Stimulated activated CD8-positive, alpha-beta memory T cell treated with anti-CD3 and anti-CD28 coated beads, Interleukin-7, amount 100 ng/mL, for 48 hours (primary cell): Measurements from ENCODE around the gene ZBTB46.
"Not testable (repeated sequence)": the region's sequence is repeated elsewhere in the genome, so short reads cannot be mapped to it uniquely, and the experiment has no call there.

Experiments
- DNase-seq, 2 donors: peaks; one replicate each; pipeline ENCODE4 v3.0.0-alpha.2; 2020; ENCODE audit warnings: low read depth in 1 of 2; ENCODE audit errors: extremely low read depth in 1 of 2

Gene ZBTB46

DNA sequence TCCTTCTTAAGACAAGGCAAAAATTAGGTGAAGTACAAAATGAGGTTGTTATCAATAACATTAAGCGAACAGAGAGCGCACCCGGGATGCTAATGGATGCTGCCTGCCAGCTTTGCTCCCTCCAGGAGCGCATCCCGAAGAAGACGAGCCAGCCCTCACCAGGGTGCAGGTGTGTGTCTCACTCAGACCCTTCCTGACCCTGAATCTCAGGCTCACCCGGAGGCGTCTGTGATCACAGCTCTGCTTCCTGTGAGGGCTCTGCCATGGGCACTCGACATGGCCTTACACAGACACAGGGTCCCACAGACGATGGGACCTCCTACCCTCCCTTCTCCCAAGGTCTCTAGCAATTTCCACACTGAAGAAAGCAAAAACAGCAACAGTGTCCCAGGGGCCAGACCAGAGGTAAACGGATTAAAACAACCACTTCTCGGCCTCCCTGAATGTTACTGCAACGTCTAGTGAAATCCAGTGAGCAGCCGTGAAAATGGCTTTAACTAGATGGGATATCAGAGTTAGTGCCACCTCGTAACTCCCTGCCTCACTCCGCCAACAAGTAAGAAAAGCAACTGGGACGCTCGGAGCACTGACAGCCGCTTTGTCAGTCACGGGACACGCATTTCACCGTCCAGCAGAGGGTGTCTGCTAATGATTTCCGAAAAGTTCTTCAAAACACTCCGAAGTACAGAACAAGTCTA lies 11.7 kb downstream of the ZBTB46 start:
- DNase-seq, result no peak

DNA sequence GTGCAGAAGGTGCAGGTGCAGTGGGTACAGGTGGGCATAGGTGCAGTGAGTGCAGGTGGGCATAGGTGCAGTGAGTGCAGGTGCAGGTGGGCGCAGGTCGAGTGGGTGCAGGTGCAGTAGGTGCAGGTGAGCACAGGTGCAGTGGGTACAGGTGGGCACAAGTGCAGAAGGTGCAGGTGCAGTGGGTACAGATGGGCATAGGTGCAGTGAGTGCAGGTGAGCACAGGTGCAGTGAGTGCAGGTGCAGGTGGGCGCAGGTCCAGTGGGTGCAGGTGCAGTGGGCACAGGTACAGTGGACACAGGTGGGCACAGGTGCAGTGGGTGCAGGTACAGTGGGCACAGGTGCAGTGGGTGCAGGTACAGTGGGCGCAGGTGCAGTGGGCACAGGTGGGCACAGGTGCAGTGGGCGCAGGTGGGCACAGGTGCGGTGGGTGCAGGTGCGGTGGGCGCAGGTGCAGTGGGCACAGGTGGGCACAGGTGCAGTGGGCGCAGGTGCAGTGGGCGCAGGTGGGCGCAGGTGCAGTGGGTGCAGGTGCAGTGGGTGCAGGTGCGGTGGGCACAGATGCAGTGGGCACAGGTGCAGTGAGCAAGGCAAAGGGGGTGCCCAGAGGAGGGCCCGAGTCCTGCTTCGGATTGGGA lies 15.3 kb downstream of the ZBTB46 start:
- no peak for DNase-seq

DNA sequence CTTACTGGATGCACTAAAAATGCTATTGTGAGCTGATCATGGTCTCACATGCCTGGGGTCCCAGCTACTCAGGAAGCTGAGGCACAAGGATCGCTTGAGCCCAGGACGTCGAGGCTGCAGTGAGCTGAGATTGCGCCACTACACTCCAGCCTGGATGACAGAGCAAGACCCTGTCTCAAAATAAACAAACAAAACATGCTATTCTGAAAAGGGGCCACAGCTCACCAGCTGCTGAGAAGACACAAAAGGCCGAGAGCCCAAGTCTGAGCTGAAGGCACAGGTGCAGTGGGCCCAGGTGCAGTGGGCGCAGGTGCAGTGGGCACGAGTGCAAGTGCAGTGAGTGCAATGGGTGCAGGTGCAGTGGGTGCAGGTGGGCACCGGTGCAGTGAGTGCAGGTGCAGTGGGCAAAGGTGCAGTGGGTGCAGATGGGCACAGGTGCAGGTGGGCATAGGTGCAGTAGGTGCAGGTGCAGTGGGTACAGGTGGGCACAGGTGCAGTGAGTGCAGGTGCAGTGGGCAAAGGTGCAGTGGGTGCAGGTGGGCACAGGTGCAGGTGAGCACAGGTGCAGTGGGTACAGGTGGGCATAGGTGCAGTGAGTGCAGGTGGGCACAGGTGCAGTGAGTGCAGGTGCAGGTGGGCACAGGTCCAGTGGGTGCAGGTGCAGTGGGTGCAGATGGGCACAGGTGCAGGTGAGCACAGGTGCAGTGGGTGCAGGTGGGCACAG lies 16.0 kb downstream of the ZBTB46 start:
- no peak for DNase-seq

DNA sequence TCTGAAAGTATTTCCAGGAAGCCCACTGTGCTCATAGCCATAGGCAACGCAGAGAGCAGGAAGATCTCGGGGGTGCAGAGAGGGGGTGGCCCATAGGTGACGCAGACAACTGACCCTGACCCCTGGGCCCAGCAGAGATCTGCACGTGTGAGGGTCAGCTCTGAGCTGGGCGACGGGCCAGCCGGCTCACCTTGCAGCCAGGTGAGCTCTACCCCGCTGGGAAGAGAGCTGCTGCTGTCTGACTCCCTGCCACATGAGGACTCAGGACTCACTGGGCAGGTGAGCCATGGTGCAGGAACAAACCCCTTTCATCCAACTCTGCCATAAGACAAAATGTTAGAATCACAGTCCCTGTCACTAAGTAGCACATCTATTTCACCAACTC lies 19.6 kb downstream of the ZBTB46 start:
- no peak for DNase-seq

DNA sequence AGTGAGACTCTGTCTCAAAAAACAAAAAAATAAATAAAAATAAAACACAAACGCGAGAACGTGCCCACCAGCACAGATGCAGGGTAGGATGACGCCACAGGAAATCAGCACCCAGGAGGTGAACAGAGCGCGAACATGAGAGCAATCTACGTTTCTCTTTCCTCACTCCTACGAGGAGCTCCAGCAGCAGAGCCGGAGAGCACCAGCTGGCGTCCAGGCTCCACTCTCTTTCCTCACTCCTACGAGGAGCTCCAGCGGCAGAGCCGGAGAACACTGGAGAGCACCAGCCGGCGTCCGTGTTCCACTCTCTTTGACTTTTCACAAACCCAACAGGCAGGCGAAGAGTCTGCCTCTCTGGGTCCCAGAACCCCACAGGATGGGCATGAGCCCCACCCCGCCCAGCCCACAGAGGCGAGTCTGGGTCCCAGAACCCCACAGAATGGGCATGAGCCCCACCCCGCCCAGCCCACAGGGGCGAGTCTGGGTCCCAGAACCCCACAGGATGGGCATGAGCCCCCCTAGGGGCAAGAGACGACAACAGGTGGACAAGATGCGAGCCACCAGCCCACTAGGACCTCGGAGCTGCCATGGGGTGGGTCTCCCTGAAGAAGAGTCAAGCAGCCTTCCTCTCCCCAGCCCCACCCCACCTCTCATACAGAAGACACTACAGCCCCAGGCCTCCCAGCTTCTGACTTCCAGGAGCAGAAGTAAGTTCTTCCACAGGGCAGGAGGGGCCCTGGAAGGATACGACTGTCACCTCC lies 20.2 kb downstream of the ZBTB46 start:
- DNase-seq, result no peak

DNA sequence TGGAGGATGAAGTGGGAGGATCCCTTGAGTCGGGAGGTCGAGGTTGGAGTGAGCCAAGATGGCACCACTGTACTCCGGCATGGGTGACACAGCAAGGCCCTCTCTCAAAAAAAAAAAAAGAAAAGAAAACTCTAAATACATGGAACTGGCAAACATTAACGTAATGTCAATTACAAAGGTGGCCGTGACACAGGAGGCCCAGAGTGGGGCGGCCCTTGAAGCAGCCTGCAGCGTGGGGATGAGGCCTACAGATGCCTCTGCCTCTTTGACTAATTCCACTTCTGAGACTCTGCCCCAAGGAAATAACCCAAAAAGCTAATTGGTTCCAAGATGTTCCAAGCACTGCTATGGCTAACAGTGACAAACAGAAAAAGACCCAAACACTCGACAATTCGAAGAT lies 21.2 kb downstream of the ZBTB46 start:
- DNase-seq, result no peak

DNA sequence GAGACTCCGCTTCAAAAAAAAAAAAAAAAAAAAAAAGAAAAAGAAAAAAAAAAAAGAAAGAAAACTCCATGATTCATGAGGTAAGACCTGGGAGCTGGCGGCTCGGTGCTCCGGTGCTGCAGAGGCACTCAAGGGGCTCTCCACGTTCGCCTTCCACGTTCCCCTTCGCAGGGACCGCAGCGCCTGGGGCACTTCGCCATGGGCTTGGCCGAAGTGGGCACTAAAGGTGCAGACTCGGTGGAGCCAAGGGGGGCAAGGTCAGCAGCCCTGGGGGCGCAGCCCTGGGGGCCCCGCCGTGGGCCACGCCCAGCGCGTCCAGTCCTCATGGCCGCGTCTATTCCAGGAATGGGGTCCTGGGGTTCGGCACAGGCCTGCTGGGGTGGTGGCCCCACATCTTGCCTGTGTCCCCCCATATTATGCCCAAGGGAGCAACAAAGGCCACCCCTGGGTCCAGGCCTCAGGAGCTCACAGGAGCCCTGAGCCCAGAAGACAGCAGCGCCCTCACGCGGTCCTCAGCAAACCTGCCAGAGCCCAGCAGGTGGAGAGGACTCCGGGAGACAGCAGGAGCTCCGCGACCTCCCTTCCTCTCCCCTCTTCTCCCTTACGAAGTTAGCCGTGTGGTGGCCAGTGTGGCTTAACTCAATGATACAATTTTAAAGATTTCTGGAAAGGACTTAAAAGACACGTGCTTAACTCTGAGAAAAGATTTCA lies 21.9 kb downstream of the ZBTB46 start:
- no peak for DNase-seq

DNA sequence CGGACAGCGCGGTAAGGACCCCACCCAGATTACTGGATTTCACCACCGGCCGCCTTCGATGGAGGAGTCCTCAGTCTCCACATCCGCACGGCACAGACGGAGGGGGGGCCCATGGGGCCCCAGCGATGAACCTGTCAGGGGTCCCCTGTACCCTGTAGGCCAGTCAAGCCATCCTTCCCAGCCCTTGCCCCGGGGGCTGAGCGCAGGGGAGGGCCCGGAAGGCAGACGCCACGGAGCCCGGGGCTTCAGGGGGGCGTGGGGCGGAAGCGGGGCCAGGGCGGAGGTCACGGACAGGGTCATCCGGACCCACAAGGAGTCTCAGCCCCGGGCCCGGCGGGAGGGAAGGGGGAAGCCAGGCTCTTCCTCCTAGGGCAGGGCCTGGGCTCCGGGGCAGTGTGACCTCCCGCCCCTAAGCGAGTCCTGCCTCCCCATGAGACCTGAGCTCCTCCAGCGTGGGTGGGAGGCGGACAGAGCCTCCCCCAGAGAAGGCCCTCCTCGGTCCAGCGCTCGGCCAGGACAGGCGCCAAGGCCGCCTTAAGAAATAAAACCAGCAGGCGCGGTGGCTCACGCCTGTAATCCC lies 22.8 kb downstream of the ZBTB46 start:
- DNase-seq, result no peak

DNA sequence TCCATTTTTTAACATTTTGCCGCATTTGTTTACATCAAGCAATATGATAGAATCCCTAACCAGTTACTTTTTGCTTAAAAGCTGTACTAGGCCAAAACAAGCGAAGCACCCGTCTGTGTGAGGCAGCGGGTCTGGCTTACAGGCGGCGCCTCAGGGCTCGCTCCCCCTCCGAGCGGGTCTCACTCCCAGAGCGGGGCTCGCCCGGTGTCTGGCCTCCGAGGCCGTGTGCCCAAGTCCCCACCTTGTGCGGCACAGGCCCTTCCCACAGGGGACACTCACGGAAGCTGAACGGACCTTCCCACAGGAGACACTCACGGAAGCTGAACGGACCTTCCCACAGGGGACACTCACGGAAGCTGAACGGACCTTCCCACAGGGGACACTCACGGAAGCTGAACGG lies 23.4 kb downstream of the ZBTB46 start:
- no peak for DNase-seq

DNA sequence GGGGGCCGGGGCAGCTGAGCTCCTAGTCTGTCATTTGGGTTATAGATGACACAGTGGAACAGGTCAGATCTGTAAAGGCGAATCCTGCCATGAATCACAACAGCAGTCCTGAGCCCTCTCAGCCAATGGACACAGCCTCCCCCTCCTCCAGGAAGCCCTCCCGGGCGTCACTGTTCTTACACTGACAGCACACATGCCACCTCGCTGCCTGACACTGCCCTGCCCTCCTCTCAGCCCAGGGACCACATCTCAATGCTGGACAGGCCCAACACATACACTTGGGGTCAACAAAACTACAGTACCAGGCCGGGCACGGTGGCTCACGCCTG lies 26.8 kb downstream of the ZBTB46 start:
- DNase-seq, result no peak

DNA sequence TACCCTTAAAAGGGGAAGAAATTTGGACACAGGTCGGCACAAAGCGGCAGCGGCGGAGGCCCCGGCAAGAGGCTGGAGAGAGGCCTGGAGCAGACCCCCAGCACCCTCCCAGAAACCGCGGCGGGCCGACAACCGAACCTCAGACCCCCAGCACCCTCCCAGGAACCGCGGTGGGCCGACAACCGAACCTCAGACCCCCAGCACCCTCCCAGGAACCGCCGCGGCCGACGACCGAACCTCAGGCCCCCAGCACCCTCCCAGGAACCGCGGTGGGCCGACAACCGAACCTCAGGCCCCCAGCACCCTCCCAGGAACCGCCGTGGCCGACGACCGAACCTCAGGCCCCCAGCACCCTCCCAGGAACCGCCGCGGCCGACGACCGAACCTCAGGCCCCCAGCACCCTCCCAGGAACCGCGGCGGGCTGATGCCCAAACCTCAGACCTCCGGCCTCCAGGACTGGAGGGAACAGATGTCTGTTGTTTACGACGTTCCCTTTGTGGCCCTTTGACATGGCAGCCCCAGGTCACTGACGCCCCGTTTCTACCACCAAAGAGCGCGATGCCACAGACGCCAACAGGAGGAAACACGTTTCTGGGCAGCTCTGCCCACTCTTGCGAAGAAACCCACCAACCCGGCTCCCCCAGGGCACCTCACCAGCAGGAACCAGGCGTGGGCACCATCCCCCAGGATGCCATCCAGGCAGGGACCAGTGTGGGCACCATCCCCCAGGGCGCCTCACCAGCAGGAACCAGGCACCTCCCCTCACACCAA lies 28.4 kb downstream of the ZBTB46 start:
- DNase-seq, result no peak

DNA sequence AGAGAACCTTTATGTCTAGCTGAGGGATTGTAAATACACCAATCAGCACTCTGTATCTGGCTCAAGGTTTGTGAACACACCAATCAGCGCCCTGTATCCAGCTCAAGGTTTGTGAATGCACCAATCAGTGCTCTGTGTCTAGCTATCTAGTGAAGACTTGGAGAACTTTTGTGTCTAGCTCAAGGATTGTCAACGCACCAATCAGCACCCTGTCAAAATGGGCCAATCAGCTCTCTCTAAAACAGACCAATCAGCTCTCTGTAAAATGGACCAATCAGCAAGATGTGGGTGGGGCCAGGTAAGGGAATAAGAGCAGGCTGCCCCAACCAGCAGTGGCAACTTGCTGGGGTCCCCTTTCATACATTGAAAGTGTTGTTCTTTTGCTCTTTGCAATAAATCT lies 29.9 kb downstream of the ZBTB46 start:
- DNase-seq, result not testable (repeated sequence)

DNA sequence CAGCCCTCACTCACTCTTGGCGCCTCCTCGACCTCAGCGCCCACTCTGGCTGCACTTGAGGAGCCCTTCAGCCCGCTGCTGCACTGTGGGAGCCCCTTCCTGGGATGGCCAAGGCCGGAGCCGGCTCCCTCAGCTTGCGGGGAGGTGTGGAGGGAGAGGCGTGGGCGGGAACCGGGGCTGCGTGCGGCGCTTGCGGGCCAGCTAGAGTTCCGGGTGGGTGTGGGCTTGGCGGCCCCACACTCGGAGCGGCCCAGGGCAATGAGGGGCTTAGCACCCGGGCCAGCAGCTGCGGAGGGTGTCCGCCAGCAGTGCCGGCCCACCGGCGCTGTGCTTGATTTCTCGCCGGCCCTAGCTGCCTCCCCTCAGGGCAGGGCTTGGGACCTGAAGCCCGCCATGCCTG lies 30.7 kb downstream of the ZBTB46 start:
- not testable (repeated sequence) for DNase-seq

DNA sequence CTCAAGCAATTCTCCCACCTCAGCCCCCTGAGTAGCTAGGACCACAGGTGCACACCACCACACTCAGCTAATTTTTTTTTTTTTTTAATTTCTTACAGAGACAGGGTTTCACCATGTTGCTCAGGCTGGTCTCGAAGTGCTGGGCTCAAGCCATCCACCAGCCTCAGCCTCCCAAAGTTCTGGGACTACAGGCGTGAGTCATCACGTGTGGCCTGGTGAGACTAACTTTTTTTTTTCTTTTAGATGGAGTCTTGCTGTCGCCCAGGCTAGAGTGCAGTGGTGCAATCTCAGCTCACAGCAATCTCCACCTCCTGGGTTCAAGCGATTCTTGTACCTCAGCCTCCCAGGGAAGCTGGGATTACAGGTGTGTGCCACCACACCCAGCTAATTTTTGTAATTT lies 31.9 kb downstream of the ZBTB46 start:
- not testable (repeated sequence) for DNase-seq

DNA sequence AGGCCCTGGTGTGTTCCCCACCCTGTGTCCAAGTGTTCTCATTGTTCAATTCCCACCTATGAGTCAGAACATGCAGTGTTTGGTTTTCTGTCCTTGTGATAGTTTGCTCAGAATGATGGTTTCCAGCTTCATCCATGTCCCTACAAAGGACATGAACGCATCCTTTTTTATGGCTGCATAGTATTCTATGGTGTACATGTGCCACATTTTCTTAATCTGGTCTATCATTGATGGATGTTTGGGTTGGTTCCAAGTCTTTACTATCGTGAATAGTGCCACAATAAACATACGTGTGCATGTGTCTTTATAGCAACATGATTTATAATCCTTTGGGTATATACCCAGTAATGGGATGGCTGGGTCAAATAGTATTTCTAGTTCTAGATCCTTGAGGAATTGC lies 33.9 kb downstream of the ZBTB46 start:
- DNase-seq, result not testable (repeated sequence)

DNA sequence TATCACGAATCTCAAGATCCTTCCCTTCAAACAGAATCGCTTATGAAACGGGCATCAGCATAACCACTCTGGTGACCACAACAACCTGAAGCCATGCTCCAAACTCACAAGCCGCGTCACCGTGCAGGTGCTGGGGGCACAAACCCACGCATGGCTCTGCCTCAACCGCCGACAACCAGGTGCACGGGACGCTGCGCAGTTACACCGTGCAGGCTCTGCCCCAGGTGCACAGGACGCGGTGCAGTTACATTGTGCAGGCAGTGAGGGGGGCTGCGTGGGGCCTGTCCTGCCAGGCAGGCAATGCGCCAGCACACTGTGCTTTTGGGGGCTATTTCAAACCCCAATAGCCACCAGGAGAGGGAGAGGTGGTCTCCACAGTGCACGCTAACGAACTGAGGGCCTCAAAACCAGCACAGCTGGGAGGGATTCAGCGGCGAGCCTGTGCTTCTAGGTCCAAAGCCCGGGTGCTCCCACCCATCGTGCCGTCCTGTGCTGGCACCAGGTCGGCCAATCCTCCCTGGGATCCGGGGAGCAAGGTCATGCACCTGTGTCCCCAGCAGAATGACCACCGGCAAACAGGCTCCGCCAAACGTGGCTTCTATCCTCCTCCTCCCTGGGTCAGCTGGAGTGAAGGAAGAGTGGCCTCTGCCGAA lies 35.8 kb downstream of the ZBTB46 start:
- no peak for DNase-seq

DNA sequence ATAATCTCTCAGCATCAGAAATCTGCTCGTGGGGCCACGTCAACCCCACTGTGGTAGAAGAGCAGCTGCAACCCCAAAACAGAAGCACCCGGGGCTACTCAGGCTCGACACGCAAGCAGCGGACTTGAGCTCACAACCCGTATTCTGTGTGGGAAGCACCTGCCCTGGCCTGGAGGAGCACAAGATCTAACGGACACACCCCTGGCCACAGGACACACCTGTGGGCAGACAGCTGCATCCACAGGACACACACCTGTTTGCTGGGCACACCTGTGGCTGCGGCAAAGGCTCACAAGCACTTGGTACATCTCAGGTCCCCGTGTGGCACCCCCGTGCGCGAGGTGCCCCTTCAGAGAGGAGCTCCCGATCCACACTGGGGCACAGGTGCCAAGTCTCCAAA lies 36.5 kb downstream of the ZBTB46 start:
- DNase-seq, result no peak

DNA sequence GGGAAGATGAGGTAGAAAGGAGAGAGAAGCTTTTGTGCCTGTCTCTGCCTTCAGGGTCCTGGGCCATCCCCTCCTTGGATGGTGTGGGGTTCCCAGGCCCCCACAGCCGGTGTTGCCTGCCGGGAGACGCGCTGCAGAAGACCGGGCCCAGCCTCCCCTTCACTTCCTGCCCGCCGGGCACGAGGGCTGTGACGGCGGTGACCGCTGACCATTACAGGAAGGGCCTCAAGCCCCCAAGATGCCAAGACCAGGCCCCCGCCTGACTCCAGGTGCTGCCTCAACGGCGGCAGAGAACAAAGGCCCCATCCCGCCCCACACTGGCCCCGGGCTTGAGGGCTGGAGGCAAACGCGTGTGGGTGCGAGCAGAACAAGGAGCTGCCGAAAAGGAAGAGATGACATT lies 38.2 kb downstream of the ZBTB46 start:
- no peak for DNase-seq

DNA sequence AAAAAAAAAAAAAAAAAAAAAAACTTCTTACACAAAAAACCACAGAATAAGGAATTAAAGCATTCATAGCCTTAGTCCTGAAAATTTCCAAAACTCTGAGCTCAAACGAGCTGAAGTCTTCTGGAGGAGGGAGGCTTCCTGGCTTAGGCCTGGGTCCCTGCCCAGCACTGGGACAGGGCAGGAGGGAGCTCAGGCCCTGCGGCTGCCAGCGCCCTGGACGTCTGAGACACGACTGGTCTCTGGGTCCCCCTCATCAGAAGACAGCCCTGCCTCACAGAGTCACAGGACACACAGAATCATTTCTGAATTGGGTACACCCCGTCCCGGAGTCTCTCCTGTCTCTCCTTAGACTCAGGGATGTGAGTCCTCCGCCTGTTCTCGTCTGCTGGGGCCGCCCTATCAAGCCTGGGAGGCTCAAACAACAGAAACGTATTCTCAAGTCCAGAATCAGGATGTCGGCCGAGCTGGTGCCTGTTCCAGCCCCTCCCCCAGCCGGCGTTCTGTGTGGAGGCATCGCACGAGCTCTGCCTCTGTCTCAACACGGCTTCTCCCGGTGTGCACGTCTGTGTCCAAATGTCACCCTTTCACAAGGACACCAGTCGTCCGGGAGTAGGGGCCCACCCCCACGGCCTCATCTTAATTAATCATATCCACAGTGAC lies 39.4 kb downstream of the ZBTB46 start:
- DNase-seq, result no peak
